IPS-15b (cell line): ENCODE measurements around the gene MORC4.

ENCODE experiments used
- H3K27me3 ChIP-seq: one replicate; pipeline ENCODE4 v1.6.1; 2013; ENCODE audit warnings: low read length; ENCODE audit not compliant: control insufficient read depth, insufficient read depth
- H3K36me3 ChIP-seq: one replicate; pipeline ENCODE4 v1.6.1; 2013; ENCODE audit warnings: low read length; ENCODE audit not compliant: control insufficient read depth, insufficient read depth
- H3K4me1 ChIP-seq: one replicate; pipeline ENCODE4 v1.6.1; 2013; ENCODE audit warnings: mild to moderate bottlenecking, low read length; ENCODE audit not compliant: control insufficient read depth, insufficient read depth
- H3K4me3 ChIP-seq: one replicate; pipeline ENCODE4 v1.5.1; 2013; ENCODE audit warnings: low read depth, low read length
- H3K9ac ChIP-seq: one replicate; pipeline ENCODE4 v1.6.1; 2013; ENCODE audit warnings: low read depth, mild to moderate bottlenecking, low read length
- H3K9me3 ChIP-seq: one replicate; pipeline ENCODE4 v1.6.1; 2013; ENCODE audit warnings: mild to moderate bottlenecking, low read length; ENCODE audit not compliant: control insufficient read depth, insufficient read depth

The MORC4 gene

GRCh38 chrX:106903856-106904528 lies 96.0 kb downstream of the MORC4 start:
- Histone ChIP-seq H3K4me1 (peaks cover 2% of the 10 kb centered on the region), H3K27me3 (no peaks in the 10 kb centered on the region), H3K9me3 (no peaks in the 10 kb centered on the region), H3K9ac (no peak overlapping the region), H3K36me3 (no peaks in the 10 kb centered on the region), H3K4me3 (no peak overlapping the region)

- no peaks in the 10 kb centered on the region for H3K27me3 ChIP-seq
- H3K4me1 ChIP-seq = peaks cover 6% of the 10 kb centered on the region
- H3K9ac ChIP-seq = no peak within 1 kb of the TSS
- H3K36me3 ChIP-seq = no peaks in the 10 kb centered on the region
- H3K9me3 ChIP-seq = no peaks in the 10 kb centered on the region
- no peak within 1 kb of the TSS for H3K4me3 ChIP-seq
These were observed 96.7 kb downstream of the MORC4 start, which contains the start of gene RIPPLY1 for GRCh38 chrX:106903291-106903824. RIPPLY1 (minus strand) TSS chrX:106903341; CDS start chrX:106903287, 54 bp downstream.

- Histone ChIP-seq H3K9ac (no peak overlapping the region), H3K9me3 (no peaks in the 10 kb centered on the region), H3K4me1 (peaks cover 6% of the 10 kb centered on the region), H3K4me3 (no peak overlapping the region), H3K36me3 (no peaks in the 10 kb centered on the region), H3K27me3 (no peaks in the 10 kb centered on the region)
These were observed 97.3 kb downstream of the MORC4 start for GRCh38 chrX:106902684-106903083.

GRCh38 chrX:106901781-106902219 lies 98.2 kb downstream of the MORC4 start:
- Histone ChIP-seq H3K4me3 (no peak overlapping the region), H3K9ac (no peak overlapping the region), H3K9me3 (no peaks in the 10 kb centered on the region), H3K4me1 (peaks cover 6% of the 10 kb centered on the region), H3K27me3 (no peaks in the 10 kb centered on the region), H3K36me3 (no peaks in the 10 kb centered on the region)

GRCh38 chrX:106901341-106901740 lies 98.7 kb downstream of the MORC4 start:
- Histone ChIP-seq H3K9me3 (no peaks in the 10 kb centered on the region), H3K36me3 (no peaks in the 10 kb centered on the region), H3K9ac (no peak overlapping the region), H3K27me3 (no peaks in the 10 kb centered on the region), H3K4me3 (no peak overlapping the region), H3K4me1 (peaks cover 6% of the 10 kb centered on the region)

GRCh38 chrX:106899841-106900240 lies 100.2 kb downstream of the MORC4 start:
- Histone ChIP-seq H3K9ac (no peak overlapping the region), H3K36me3 (no peaks in the 10 kb centered on the region), H3K4me3 (no peak overlapping the region), H3K27me3 (no peaks in the 10 kb centered on the region), H3K9me3 (no peaks in the 10 kb centered on the region), H3K4me1 (peaks cover 6% of the 10 kb centered on the region)

GRCh38 chrX:106899276-106899675 lies 100.7 kb downstream of the MORC4 start:
- H3K9ac ChIP-seq = no peak overlapping the region
- no peaks in the 10 kb centered on the region for H3K36me3 ChIP-seq
- H3K4me1 ChIP-seq = peaks cover 8% of the 10 kb centered on the region
- H3K27me3 ChIP-seq = no peaks in the 10 kb centered on the region
- H3K9me3 ChIP-seq = no peaks in the 10 kb centered on the region
- H3K4me3 ChIP-seq = no peak overlapping the region

GRCh38 chrX:106898462-106898861 lies 101.5 kb downstream of the MORC4 start:
- no peaks in the 10 kb centered on the region for H3K36me3 ChIP-seq
- H3K4me1 ChIP-seq = peaks cover 8% of the 10 kb centered on the region
- no peaks in the 10 kb centered on the region for H3K9me3 ChIP-seq
- H3K9ac ChIP-seq = no peak overlapping the region
- H3K4me3 ChIP-seq = no peak overlapping the region
- H3K27me3 ChIP-seq = no peaks in the 10 kb centered on the region

- H3K4me3 ChIP-seq = no peak overlapping the region
- no peaks in the 10 kb centered on the region for H3K27me3 ChIP-seq
These were observed 102.8 kb downstream of the MORC4 start for GRCh38 chrX:106897259-106897658.

GRCh38 chrX:106894978-106895452 lies 105.0 kb downstream of the MORC4 start:
- Histone ChIP-seq H3K4me1 (peaks cover 8% of the 10 kb centered on the region), H3K36me3 (no peaks in the 10 kb centered on the region), H3K9ac (no peak overlapping the region), H3K9me3 (no peaks in the 10 kb centered on the region), H3K27me3 (no peaks in the 10 kb centered on the region), H3K4me3 (no peak overlapping the region)

More at GRCh38 chrX:106897259-106897658, 102.8 kb downstream of the MORC4 start:
- no peaks in the 10 kb centered on the region for H3K36me3 ChIP-seq
- peaks cover 8% of the 10 kb centered on the region for H3K4me1 ChIP-seq
- no peak overlapping the region for H3K9ac ChIP-seq
- H3K9me3 ChIP-seq = no peaks in the 10 kb centered on the region

- Histone ChIP-seq H3K36me3 (no peaks in the 10 kb centered on the region), H3K9me3 (no peaks in the 10 kb centered on the region), H3K4me1 (peaks cover 8% of the 10 kb centered on the region), H3K4me3 (no peak overlapping the region), H3K27me3 (no peaks in the 10 kb centered on the region), H3K9ac (no peak overlapping the region)
These were observed 105.6 kb downstream of the MORC4 start for GRCh38 chrX:106894392-106894909.
